Measurements from ENCODE around the gene GFPT1. TPM values are rescaled to one million over a fixed set of nuclear protein-coding genes. Genes with fewer than 3 reads are reported as not detected.

The GFPT1 gene
- total and polyA plus RNA-seq, 9 of the 15 experiments (the other 6 are each of a cell fraction or from before 2014, with no cell fraction given): 6.6 to 38.3 (median 15.9) TPM

GRCh38 chr2:69304656-69305055, 82.4 kb downstream of the GFPT1 start:
- no peak for FAIRE-seq
- POLR2A ChIA-PET: interaction anchor here (1.5 to 1.6 kb wide), 2 partner anchors 8 to 20 kb away, joined by 3 to 5 read pairs; no protein-coding TSS in a partner anchor

More at GRCh38 chr2:69304656-69305055, 82.4 kb downstream of the GFPT1 start:
- H2AFZ ChIP-seq (ENCODE audit: low read depth, low read length): no peak overlapping the region
- no TSS peak for BruUV-seq (replicated peaks)
- 0 out of 2 replicates have a peak, but pooled peaks cover 5% of the 10 kb centered on the region for H3K9me3 ChIP-seq (replicated peaks; ENCODE audit: control insufficient read depth, insufficient read depth, low read depth, low read length)
- H3K9ac ChIP-seq (ENCODE audit: insufficient read depth in 1 of 2, low read depth in 2 of 2, low read length in 2 of 2): no peak overlapping the region
- in situ Hi-C loops (cut with MboI) (loop anchor here (25.0 kb wide), 1 partner anchor 267 kb away; no protein-coding TSS in a partner anchor), intact Hi-C loops (cut with micrococcal nuclease) (loop anchor here (10.0 kb wide), 1 partner anchor 360 kb away; no protein-coding TSS in a partner anchor)
- H4K20me1 ChIP-seq (replicated peaks; ENCODE audit: control insufficient read depth, insufficient read depth, low read length): peaks cover 10% of the 10 kb centered on the region; the same call in 1 of the 2 replicates
- H3K4me1 ChIP-seq (replicated peaks in 1 of 2; ENCODE audit: control insufficient read depth in 2 of 2, insufficient read depth in 2 of 2, low read length in 2 of 2): peaks cover 0 to 18% of the 10 kb centered on the region in 2 experiments; a peak in 3 of 5 replicates
- no peaks in the 10 kb centered on the region for H3K79me2 ChIP-seq (ENCODE audit: control insufficient read depth, insufficient read depth, low read length)
- no peaks in the 10 kb centered on the region for H3K9me1 ChIP-seq (ENCODE audit: control insufficient read depth, insufficient read depth, low read length)
- H3K27ac ChIP-seq (ENCODE audit: extremely low read depth, low read depth, low read length): no peak overlapping the region
- CTCF ChIA-PET (ENCODE audit: low intra/inter-chr PET ratio): no interaction called here
- 5% methylated on average over 9 of the region's 13 CpGs for WGBS (ENCODE audit: insufficient coverage, low coverage, missing lambda C conversion rate)
- TF ChIP-seq RFX5 (IDR thresholded peaks at IDR 0.05; ENCODE audit: low read depth, low read length): no peak
- no peak for TF ChIP-seq KAT2B (IDR thresholded peaks at IDR 0.05; ENCODE audit: low read depth, low read length)
- no peak for TF ChIP-seq MLLT1 (IDR thresholded peaks at IDR 0.05)
- TF ChIP-seq ZNF253 (CRISPR knock-in tag; conservative IDR thresholded peaks at IDR 0.05): no peak
- TF ChIP-seq ELF4 (CRISPR knock-in tag; IDR thresholded peaks at IDR 0.05): no peak
- TF ChIP-seq KDM1A (IDR thresholded peaks at IDR 0.05): no peak
- TF ChIP-seq PREB (CRISPR knock-in tag; IDR thresholded peaks at IDR 0.05): no peak
- peaks cover 13 to 37% of the 10 kb centered on the region in 2 experiments; a peak in 4 of 5 replicates for H3K27me3 ChIP-seq (ENCODE audit: control insufficient read depth in 2 of 2, insufficient read depth in 2 of 2, low read length in 2 of 2)
- ATAC-seq: no peak
- no peak overlapping the region for H3K4me3 ChIP-seq
- no peak overlapping the region for H3K4me2 ChIP-seq (ENCODE audit: insufficient read depth, low read length)
- no peak for DNase-seq (ENCODE audit: extremely low read depth in 1 of 4, low spot score in 3 of 4)
- no peaks in the 10 kb centered on the region for H3K36me3 ChIP-seq (ENCODE audit: control insufficient read depth, insufficient read depth, low read length)
